H1 (cell line): ENCODE results near the gene MKNK2. TPM values are rescaled to one million over a fixed set of nuclear protein-coding genes. Genes with fewer than 3 reads are reported as not detected.

ENCODE experiments used
- CTCF ChIA-PET: fragments of 300-600 bp; sonication (Branson Sonifier 250); formaldehyde crosslinking; loops from one replicate; lab custom pipeline; 2021; ENCODE audit not compliant: partially characterized antibody; lab: Charles Lee
- POLR2A ChIA-PET: fragments of 300-600 bp; sonication (Branson Sonifier 250); formaldehyde crosslinking; loops from one replicate; lab custom pipeline; 2021; ENCODE audit warnings: inconsistent platforms; ENCODE audit not compliant: partially characterized antibody; lab: Charles Lee
- DNase-seq, 2 experiments: peaks; one replicate each; pipeline versions ENCODE4 v3.0.0 to v3.0.0-alpha.2; 2010 to 2022; ENCODE audit warnings: low spot score in 2 of 2, low read depth in 1 of 2, mixed read lengths in 1 of 2
- FAIRE-seq: peaks from 2 replicates; lab custom pipeline; 2011; peaks lifted over from hg19 to GRCh38; lab: Jason Lieb, UNC
- H2AFZ ChIP-seq: 2 replicates; pipeline ENCODE4 v1.8.1; 2012; ENCODE audit warnings: low read length, inconsistent platforms
- H2AK5ac ChIP-seq: 2 replicates; pipeline ENCODE4 v1.6.1; 2013; ENCODE audit warnings: low read depth, low read length
- H2BK120ac ChIP-seq: replicated peaks from 2 replicates; pipeline ENCODE3; 2013; ENCODE audit warnings: low read depth, low read length, inconsistent platforms
- H2BK12ac ChIP-seq: 2 replicates; pipeline ENCODE4 v1.6.1; 2013; ENCODE audit warnings: low read depth, low read length
- H2BK15ac ChIP-seq: 2 replicates; pipeline ENCODE4 v1.6.1; 2013; ENCODE audit warnings: low read length
- H2BK20ac ChIP-seq: 2 replicates; pipeline ENCODE4 v1.6.1; 2013; ENCODE audit warnings: low read length
- H2BK5ac ChIP-seq: 2 replicates; pipeline ENCODE4 v1.6.1; 2013; ENCODE audit warnings: low read depth, low read length
- H3K14ac ChIP-seq: 2 replicates; pipeline ENCODE4 v1.6.1; 2013; ENCODE audit warnings: inconsistent platforms; ENCODE audit not compliant: insufficient read length
- H3K18ac ChIP-seq: 2 replicates; pipeline ENCODE4 v1.6.1; 2013; ENCODE audit warnings: low read length; ENCODE audit errors: extremely low read depth
- H3K23ac ChIP-seq: 2 replicates; pipeline ENCODE4 v1.6.1; 2013; ENCODE audit warnings: inconsistent platforms; ENCODE audit not compliant: insufficient read length
- H3K23me2 ChIP-seq: 2 replicates; pipeline ENCODE4 v1.6.1; 2013; ENCODE audit warnings: low read depth, low read length
- H3K27ac ChIP-seq: 2 replicates; pipeline ENCODE4 v1.6.1; 2011; ENCODE audit warnings: low read depth, low read length, inconsistent platforms
- H3K27me3 ChIP-seq, 4 experiments: replicated peaks in 1 of 4; 1 replicate in 1 of 4; 2 replicates in 3 of 4; pipeline versions ENCODE4 v1.6.1 to v1.8.1; 2011 to 2013; ENCODE audit warnings: low read length in 3 of 4, mild to moderate bottlenecking in 3 of 4, inconsistent platforms in 2 of 4, mixed read lengths in 2 of 4, moderate library complexity in 1 of 4; ENCODE audit not compliant: control insufficient read depth in 3 of 4, insufficient read depth in 3 of 4; ENCODE audit errors: extremely low read depth in 1 of 4
- H3K36me3 ChIP-seq, 4 experiments: 2 replicates each; pipeline versions ENCODE4 v1.6.1 to v1.8.1; 2011 to 2013; ENCODE audit warnings: mild to moderate bottlenecking in 4 of 4, low read length in 3 of 4, moderate library complexity in 2 of 4, control low read depth in 1 of 4, inconsistent platforms in 1 of 4; ENCODE audit not compliant: insufficient read depth in 4 of 4, control insufficient read depth in 2 of 4
- H3K4ac ChIP-seq: replicated peaks from 2 replicates; pipeline ENCODE3; 2013; ENCODE audit warnings: low read length, low read depth, mixed read lengths, inconsistent platforms; ENCODE audit not compliant: insufficient read length
- H3K4me1 ChIP-seq, 4 experiments: replicated peaks in 1 of 4; 1 replicate in 1 of 4; 2 replicates in 3 of 4; pipeline versions ENCODE4 v1.6.1 to v1.8.1; 2011 to 2013; ENCODE audit warnings: low read length in 3 of 4, inconsistent platforms in 2 of 4, mixed read lengths in 1 of 4; ENCODE audit not compliant: insufficient read depth in 4 of 4, control insufficient read depth in 3 of 4
- H3K4me2 ChIP-seq, 2 experiments: 2 replicates each; pipeline versions ENCODE4 v1.6.1 to v1.8.1; 2011 to 2013; ENCODE audit warnings: low read depth in 2 of 2, low read length in 2 of 2, control low read depth in 1 of 2, inconsistent platforms in 1 of 2, mild to moderate bottlenecking in 1 of 2; ENCODE audit not compliant: insufficient read depth in 1 of 2
- H3K4me3 ChIP-seq, 4 experiments: fragments of 200-600, 300-600 bp in 1 of 4; sonication (generic), shearing (Covaris generic), sonication (Bioruptor Twin) in 1 of 4; 2 replicates each; pipeline versions ENCODE4 v1.5.1 to v1.8.1; 2011 to 2016; ENCODE audit warnings: low read length in 4 of 4, low read depth in 3 of 4, control low read depth in 2 of 4, inconsistent platforms in 2 of 4, mild to moderate bottlenecking in 2 of 4, mixed read lengths in 1 of 4, moderate library complexity in 1 of 4; ENCODE audit not compliant: insufficient read depth in 2 of 4; ENCODE audit errors: extremely low read depth in 1 of 4
- H3K56ac ChIP-seq: replicated peaks from 2 replicates; pipeline ENCODE3; 2013; ENCODE audit warnings: low read depth, mild to moderate bottlenecking, mixed read lengths, low read length, inconsistent platforms; ENCODE audit not compliant: insufficient read length
- H3K79me1 ChIP-seq: 2 replicates; pipeline ENCODE4 v1.6.1; 2013; ENCODE audit warnings: low read depth, low read length, control low read depth
- H3K79me2 ChIP-seq, 2 experiments: 2 replicates each; pipeline versions ENCODE4 v1.6.1 to v1.8.1; 2012 to 2013; ENCODE audit warnings: low read length in 2 of 2, mild to moderate bottlenecking in 2 of 2, inconsistent platforms in 1 of 2; ENCODE audit not compliant: insufficient read depth in 2 of 2, control insufficient read depth in 1 of 2
- H3K9ac ChIP-seq, 4 experiments: replicated peaks in 1 of 4; 1 replicate in 1 of 4; 2 replicates in 3 of 4; pipeline versions ENCODE4 v1.6.1 to v1.8.1; 2011 to 2013; ENCODE audit warnings: low read depth in 3 of 4, low read length in 3 of 4, control low read depth in 2 of 4, mild to moderate bottlenecking in 2 of 4, moderate library complexity in 2 of 4, inconsistent platforms in 1 of 4; ENCODE audit errors: extremely low read depth in 1 of 4
- H3K9me3 ChIP-seq, 2 experiments: 2 replicates each; pipeline versions ENCODE4 v1.6.1 to v1.8.1; 2012 to 2013; ENCODE audit warnings: mild to moderate bottlenecking in 2 of 2, moderate library complexity in 2 of 2, control low read depth in 1 of 2, inconsistent platforms in 1 of 2, low read depth in 1 of 2, low read length in 1 of 2, mixed read lengths in 1 of 2; ENCODE audit not compliant: insufficient read depth in 2 of 2
- H4K20me1 ChIP-seq, 2 experiments: replicated peaks in 1 of 2; 2 replicates each; pipeline versions ENCODE3 to v1.8.1; 2011 to 2013; ENCODE audit warnings: inconsistent platforms in 2 of 2, low read length in 2 of 2, mild to moderate bottlenecking in 1 of 2; ENCODE audit not compliant: insufficient read depth in 2 of 2, control insufficient read depth in 1 of 2
- H4K5ac ChIP-seq: 2 replicates; pipeline ENCODE4 v1.6.1; 2013; ENCODE audit warnings: low read length, low read depth, mixed read lengths, inconsistent platforms; ENCODE audit not compliant: insufficient read length
- H4K8ac ChIP-seq: 2 replicates; pipeline ENCODE4 v1.8.0; 2013; ENCODE audit warnings: mild to moderate bottlenecking, moderate library complexity, low read length, inconsistent platforms; ENCODE audit not compliant: insufficient read depth; ENCODE audit errors: extremely low read depth
- H4K91ac ChIP-seq: replicated peaks from 2 replicates; pipeline ENCODE3; 2013; ENCODE audit warnings: low read length, mixed read lengths, inconsistent platforms; ENCODE audit not compliant: insufficient read length
- ATF3 ChIP-seq: IDR thresholded peaks from 2 replicates; pipeline ENCODE4 v1.6.1; 2011; ENCODE audit warnings: low read depth, mild to moderate bottlenecking, low read length; ENCODE audit not compliant: insufficient read depth
- JUND ChIP-seq: IDR thresholded peaks from 2 replicates; pipeline ENCODE4 v1.6.1; 2011; ENCODE audit warnings: mild to moderate bottlenecking, improper control_type of control experiment, low read length
- NRF1 ChIP-seq: IDR thresholded peaks from 2 replicates; pipeline ENCODE4 v1.6.1; 2011; ENCODE audit warnings: mild to moderate bottlenecking, low read depth, low read length, improper control_type of control experiment
- TAF1 ChIP-seq: IDR thresholded peaks from 2 replicates; pipeline ENCODE4 v1.6.1; 2011; ENCODE audit warnings: mild to moderate bottlenecking, low read depth, low read length
- TAF7 ChIP-seq: optimal IDR thresholded peaks from 2 replicates; pipeline ENCODE3; 2011; ENCODE audit warnings: low read depth, mild to moderate bottlenecking, inconsistent platforms, low read length, moderate library complexity, borderline replicate concordance
- WGBS, 2 experiments: shearing (Covaris generic) in 1 of 2; methylation state at CpG; one replicate each; pipeline versions ENCODE4 v1.1.6 to v1.1.7; 2013 to 2015; ENCODE audit warnings: low lambda C conversion rate in 2 of 2, mixed read lengths in 2 of 2, inconsistent platforms in 1 of 2, low coverage in 1 of 2, missing lambda C conversion rate in 1 of 2; ENCODE audit not compliant: insufficient replicate concordance in 2 of 2, insufficient coverage in 1 of 2, insufficient read length in 1 of 2; ENCODE audit errors: extremely low coverage in 1 of 2, missing lambda C conversion rate in 1 of 2; 5-methylcytosine and 5-hydroxymethylcytosine counted together
- polyA plus RNA-seq, 7 experiments: library from polyadenylated mRNA; depleted of rRNA in 3 of 7; stranded (reverse) in 5 of 7; unstranded in 2 of 7; fragments of >200 nt in 5 of 7; fragments of 200-250 nt in 2 of 7; gene quantifications; 1 replicate in 5 of 7; 2 replicates in 1 of 7; 4 replicates in 1 of 7; pipeline versions ENCODE4 v1.2.1 to v1.2.3, GENCODE V29; 2011 to 2013; ENCODE audit warnings: missing spikeins in 2 of 7, mixed read lengths in 2 of 7
- total RNA-seq: library from RNA; stranded (reverse); fragmentation: NEBNext Ultra II Directional; extraction: Animal tissue kit (Norgen Biotek cat#: 25700); gene quantifications from 2 replicates; pipeline ENCODE4 v1.2.1, GENCODE V29; 2021

The MKNK2 gene
- total and polyA plus RNA-seq, 2 of the 8 experiments (the other 6 are each of a cell fraction or from before 2014, with no cell fraction given), result 163 to 166 TPM

GRCh38 chr19:2100719-2101061 lies 49.6 kb upstream of the MKNK2 start:
- peaks cover 3% of the 10 kb centered on the region in 2 experiments; a peak in 3 of 4 replicates for H3K9me3 ChIP-seq
- H3K23me2 ChIP-seq, result peaks cover 10% of the 10 kb centered on the region; the same call in 1 of the 2 replicates
- H4K8ac ChIP-seq, result no peak overlapping the region
- no peak overlapping the region for H3K9ac ChIP-seq
- no peak overlapping the region for H3K4me2 ChIP-seq
- no peak overlapping the region for H3K23ac ChIP-seq
- no peak overlapping the region for H2BK12ac ChIP-seq
- no peak overlapping the region for H4K91ac ChIP-seq
- peaks cover 0 to 3% (median 1%) of the 10 kb centered on the region in 4 experiments; a peak in 4 of 7 replicates for H3K4me1 ChIP-seq
- no peak overlapping the region for H2BK5ac ChIP-seq
- 93% methylated on average over 9 of the region's 11 CpGs; no CpG with 5 or more reads in 1 of the 2 experiments for WGBS, 2 experiments
- TF ChIP-seq TAF7, result no peak
- no peak for TF ChIP-seq TAF1
- no peak for TF ChIP-seq NRF1
- no peak for TF ChIP-seq ATF3
- TF ChIP-seq JUND, result no peak
- H3K4me3 ChIP-seq, result no peak overlapping the region
- no peak overlapping the region for H4K5ac ChIP-seq
- H2BK120ac ChIP-seq, result no peak overlapping the region
- no peak overlapping the region for H3K56ac ChIP-seq
- H3K27me3 ChIP-seq, result no peaks in the 10 kb centered on the region
- H3K18ac ChIP-seq, result no peak overlapping the region
- H2AK5ac ChIP-seq, result no peak overlapping the region
- ChIA-PET CTCF (interaction anchor here (0.6 kb wide), 1 partner anchor 514 kb away, joined by 3 read pairs; no protein-coding TSS in a partner anchor), POLR2A (no interaction called here)
- DNase-seq (no peak), FAIRE-seq (no peak)
- peaks cover 15 to 44% (median 32%) of the 10 kb centered on the region in 4 experiments for H3K36me3 ChIP-seq
- H3K27ac ChIP-seq, result no peak overlapping the region
- peaks cover 13 to 30% of the 10 kb centered on the region in 2 experiments for H4K20me1 ChIP-seq
- peaks cover 9% of the 10 kb centered on the region for H3K79me1 ChIP-seq
- no peak overlapping the region for H2BK20ac ChIP-seq
- no peak overlapping the region for H2AFZ ChIP-seq
- no peak overlapping the region for H2BK15ac ChIP-seq
- no peak overlapping the region for H3K4ac ChIP-seq
- H3K14ac ChIP-seq, result no peak overlapping the region
- peaks cover 0 to 17% of the 10 kb centered on the region in 2 experiments; a peak in 2 of 4 replicates for H3K79me2 ChIP-seq
